Left ventricle myocardium superior (tissue), 1 donor: ENCODE measurements around the gene HSFX3. TPM values are rescaled to one million over a fixed set of nuclear protein-coding genes. Genes with fewer than 3 reads are reported as not detected.
"Not testable (repeated sequence)": the region's sequence is repeated elsewhere in the genome, so short reads cannot be mapped to it uniquely, and the experiment has no call there.

Source experiments
- ATAC-seq: fragments of 200-7000 bp; cut with Tn5 transposase; one replicate; pipeline ENCODE4 v1.9.1; 2020; ENCODE audit warnings: mild to moderate bottlenecking, moderate library complexity
- DNase-seq: peaks from one replicate; pipeline ENCODE4 v3.0.0-alpha.2; 2020
- intact Hi-C: fragments of 100-400 bp; cut with micrococcal nuclease; formaldehyde crosslinking; loops from one replicate; pipeline ENCODE4 v1.11.0; 2022
- long read RNA-seq: library from polyadenylated mRNA; unstranded; transcript quantifications from one replicate; pipeline ENCODE4 v2.0.0, GENCODE V29; 2021
- total RNA-seq: library from RNA; stranded (reverse); fragmentation: NEBNext Ultra II Directional; extraction: Animal tissue kit (Norgen Biotek cat#: 25700); gene quantifications from one replicate; pipeline ENCODE4 v1.2.1, GENCODE V29; 2021
- donor health status: DM: no; HTN: yes; CAD: no; lungs with severe emphysema.

HSFX3 gene
- total RNA-seq = not detected
- long read RNA-seq = 0 reads

GRCh38 chrX:149549701-149550100 is at the start of gene HSFX3:
TSS of gene HSFX3 (minus strand) at chrX:149549924. CDS start at chrX:149549852, 72 bp downstream.
- intact Hi-C loops = not testable (repeated sequence)

GRCh38 chrX:149598603-149599002 is 48.9 kb upstream of the HSFX3 start:
- DNase-seq, intact Hi-C loops, ATAC-seq: not testable (repeated sequence)

More at GRCh38 chrX:149549701-149550100, at the start of gene HSFX3:
- ATAC-seq = peak; percentile 32
- DNase-seq = not testable (repeated sequence)

GRCh38 chrX:149595943-149596342 is 46.2 kb upstream of the HSFX3 start:
- ATAC-seq, intact Hi-C loops: not testable (repeated sequence)

GRCh38 chrX:149595214-149595613 is 45.5 kb upstream of the HSFX3 start, which contains the start of gene HSFX2:
TSS of gene HSFX2 (minus strand) at chrX:149595314. CDS start at chrX:149594700, 614 bp downstream.
- DNase-seq, intact Hi-C loops, ATAC-seq: not testable (repeated sequence)

More at GRCh38 chrX:149595943-149596342, 46.2 kb upstream of the HSFX3 start:
- not testable (repeated sequence) for DNase-seq

GRCh38 chrX:149590993-149591392 is 41.3 kb upstream of the HSFX3 start:
- intact Hi-C loops, ATAC-seq, DNase-seq: not testable (repeated sequence)

- DNase-seq, ATAC-seq, intact Hi-C loops: not testable (repeated sequence)
Observed at GRCh38 chrX:149587359-149587758, 37.6 kb upstream of the HSFX3 start, which contains the start of gene MAGEA9B. TSS of gene MAGEA9B (minus strand) at chrX:149587459. CDS start at chrX:149583179, 4,280 bp downstream.

- intact Hi-C loops, DNase-seq, ATAC-seq: not testable (repeated sequence)
Observed at GRCh38 chrX:149585631-149586030, 35.9 kb upstream of the HSFX3 start.

- not testable (repeated sequence) for ATAC-seq
Observed at GRCh38 chrX:149573456-149573855, 23.7 kb upstream of the HSFX3 start.

GRCh38 chrX:149572743-149573142 is 23.0 kb upstream of the HSFX3 start:
- intact Hi-C loops = no loop called here
- DNase-seq (no peak), ATAC-seq (no peak)

More at GRCh38 chrX:149573456-149573855, 23.7 kb upstream of the HSFX3 start:
- intact Hi-C loops, DNase-seq: not testable (repeated sequence)

GRCh38 chrX:149571770-149572169 is 22.0 kb upstream of the HSFX3 start:
- intact Hi-C loops = no loop called here
- ATAC-seq = no peak
- DNase-seq = no peak

GRCh38 chrX:149570668-149571067 is 20.9 kb upstream of the HSFX3 start:
- intact Hi-C loops = no loop called here
- DNase-seq (no peak), ATAC-seq (no peak)

GRCh38 chrX:149569770-149570169 is 20.0 kb upstream of the HSFX3 start:
- no peak for DNase-seq
- ATAC-seq = no peak
- intact Hi-C loops = no loop called here

- DNase-seq (no peak), ATAC-seq (peak; percentile 74)
- intact Hi-C loops = no loop called here
Observed at GRCh38 chrX:149568701-149569296, 19.1 kb upstream of the HSFX3 start.

GRCh38 chrX:149567621-149568417 is 18.1 kb upstream of the HSFX3 start:
- ATAC-seq (no peak), DNase-seq (no peak)
- intact Hi-C loops = no loop called here

GRCh38 chrX:149563359-149563758 is 13.6 kb upstream of the HSFX3 start:
- intact Hi-C loops = no loop called here
- DNase-seq = no peak
- no peak for ATAC-seq

- intact Hi-C loops, DNase-seq: not testable (repeated sequence)
- peak; percentile 67 for ATAC-seq
Observed at GRCh38 chrX:149555251-149555650, 5.5 kb upstream of the HSFX3 start.

GRCh38 chrX:149551939-149552248 is 2.2 kb upstream of the HSFX3 start:
- DNase-seq, ATAC-seq, intact Hi-C loops: not testable (repeated sequence)

- ATAC-seq, DNase-seq, intact Hi-C loops: not testable (repeated sequence)
Observed at GRCh38 chrX:149551245-149551938, 1.7 kb upstream of the HSFX3 start.

GRCh38 chrX:149550454-149550853 is 730 bp upstream of the HSFX3 start:
- not testable (repeated sequence) for ATAC-seq

More at GRCh38 chrX:149550454-149550853, 730 bp upstream of the HSFX3 start:
- DNase-seq, intact Hi-C loops: not testable (repeated sequence)
